ENCODE measurements around the gene AGBL4.

- TF ChIP-seq GATA2 (IDR thresholded peaks at IDR 0.05; ENCODE audit: low read depth, low read length) (no peak), GATA3 (IDR thresholded peaks at IDR 0.05; ENCODE audit: low read depth, low read length) (no peak)
Measured at GRCh38 chr1:49234988-49235387, 788.8 kb downstream of the AGBL4 start.

Measured in SH-SY5Y (cell line).